Memory B cell (primary cell): ENCODE measurements around the gene NKAIN2.
"Not testable (repeated sequence)": the region's sequence is repeated elsewhere in the genome, so short reads cannot be mapped to it uniquely, and the experiment has no call there.

ENCODE experiments used
- ATAC-seq: fragments of 150-1000 bp; cut with Tn5 transposase; 2 replicates; pipeline ENCODE4 v1.10.0; 2021; ENCODE audit warnings: low read depth, mild to moderate bottlenecking, moderate library complexity
- DNase-seq, 2 donors: peaks; one replicate each; pipeline ENCODE4 v3.0.0; 2022; ENCODE audit warnings: low spot score in 2 of 2
- H3K27ac Mint-ChIP-seq: one replicate; pipeline ENCODE4 v1.8.0; 2022; ENCODE audit warnings: mild to moderate bottlenecking, moderate library complexity, mixed read lengths
- H3K27me3 Mint-ChIP-seq: one replicate; pipeline ENCODE4 v1.8.0; 2022; ENCODE audit warnings: mixed read lengths
- H3K36me3 Mint-ChIP-seq: one replicate; pipeline ENCODE4 v1.8.0; 2022; ENCODE audit warnings: mild to moderate bottlenecking, mixed read lengths
- H3K4me1 Mint-ChIP-seq: one replicate; pipeline ENCODE4 v1.8.0; 2022; ENCODE audit warnings: mixed read lengths
- H3K4me3 Mint-ChIP-seq: one replicate; pipeline ENCODE4 v1.8.0; 2022; ENCODE audit warnings: mild to moderate bottlenecking, moderate library complexity, mixed read lengths
- H3K9me3 Mint-ChIP-seq: one replicate; pipeline ENCODE4 v1.8.0; 2022; ENCODE audit warnings: mixed read lengths

The NKAIN2 gene

GRCh38 chr6:124119596-124119995 is 315.9 kb downstream of the NKAIN2 start:
- no peak for ATAC-seq
- H3K27ac Mint-ChIP-seq, result no peak overlapping the region
- H3K9me3 Mint-ChIP-seq, result no peaks in the 10 kb centered on the region
- no peaks in the 10 kb centered on the region for H3K27me3 Mint-ChIP-seq
- H3K4me3 Mint-ChIP-seq, result no peak overlapping the region
- no peak for DNase-seq
- no peaks in the 10 kb centered on the region for H3K36me3 Mint-ChIP-seq
- no peaks in the 10 kb centered on the region for H3K4me1 Mint-ChIP-seq

GRCh38 chr6:124123617-124124209 is 320.0 kb downstream of the NKAIN2 start:
- Mint-ChIP-seq H3K4me1 (no peaks in the 10 kb centered on the region), H3K27ac (no peak overlapping the region), H3K9me3 (peaks cover 7% of the 10 kb centered on the region), H3K4me3 (no peak overlapping the region), H3K27me3 (no peaks in the 10 kb centered on the region), H3K36me3 (no peaks in the 10 kb centered on the region)
- ATAC-seq (no peak), DNase-seq (no peak)

- Mint-ChIP-seq H3K27ac (no peak overlapping the region), H3K4me1 (no peaks in the 10 kb centered on the region), H3K36me3 (no peaks in the 10 kb centered on the region), H3K9me3 (peaks cover 7% of the 10 kb centered on the region), H3K4me3 (no peak overlapping the region), H3K27me3 (no peaks in the 10 kb centered on the region)
- DNase-seq (no peak), ATAC-seq (no peak)
Measured at GRCh38 chr6:124131259-124131658, 327.6 kb downstream of the NKAIN2 start.

- ATAC-seq (no peak), DNase-seq (no peak)
- H3K4me1 Mint-ChIP-seq, result no peaks in the 10 kb centered on the region
- no peaks in the 10 kb centered on the region for H3K36me3 Mint-ChIP-seq
- no peaks in the 10 kb centered on the region for H3K27me3 Mint-ChIP-seq
- H3K9me3 Mint-ChIP-seq, result peaks cover 7% of the 10 kb centered on the region
- no peak overlapping the region for H3K4me3 Mint-ChIP-seq
- no peak overlapping the region for H3K27ac Mint-ChIP-seq
Measured at GRCh38 chr6:124131779-124132178, 328.1 kb downstream of the NKAIN2 start.

GRCh38 chr6:124132256-124132655 is 328.6 kb downstream of the NKAIN2 start:
- DNase-seq (no peak), ATAC-seq (no peak)
- no peak overlapping the region for H3K27ac Mint-ChIP-seq
- H3K4me1 Mint-ChIP-seq, result no peaks in the 10 kb centered on the region
- no peak overlapping the region for H3K4me3 Mint-ChIP-seq
- peaks cover 7% of the 10 kb centered on the region for H3K9me3 Mint-ChIP-seq
- no peaks in the 10 kb centered on the region for H3K27me3 Mint-ChIP-seq
- H3K36me3 Mint-ChIP-seq, result no peaks in the 10 kb centered on the region

GRCh38 chr6:124142852-124143251 is 339.2 kb downstream of the NKAIN2 start:
- Mint-ChIP-seq H3K4me1 (no peaks in the 10 kb centered on the region), H3K36me3 (no peaks in the 10 kb centered on the region), H3K27me3 (no peaks in the 10 kb centered on the region), H3K27ac (no peak overlapping the region), H3K4me3 (no peak overlapping the region), H3K9me3 (peaks cover 3% of the 10 kb centered on the region)
- ATAC-seq (no peak), DNase-seq (no peak)

GRCh38 chr6:124143435-124143834 is 339.8 kb downstream of the NKAIN2 start:
- Mint-ChIP-seq H3K36me3 (no peaks in the 10 kb centered on the region), H3K4me1 (no peaks in the 10 kb centered on the region), H3K27me3 (no peaks in the 10 kb centered on the region), H3K4me3 (no peak overlapping the region), H3K9me3 (peaks cover 3% of the 10 kb centered on the region), H3K27ac (no peak overlapping the region)
- no peak for DNase-seq
- ATAC-seq, result no peak

- ATAC-seq (no peak), DNase-seq (no peak)
- H3K9me3 Mint-ChIP-seq, result peaks cover 3% of the 10 kb centered on the region
- no peaks in the 10 kb centered on the region for H3K4me1 Mint-ChIP-seq
- no peak overlapping the region for H3K27ac Mint-ChIP-seq
- no peaks in the 10 kb centered on the region for H3K27me3 Mint-ChIP-seq
- no peak overlapping the region for H3K4me3 Mint-ChIP-seq
- no peaks in the 10 kb centered on the region for H3K36me3 Mint-ChIP-seq
Measured at GRCh38 chr6:124147621-124148020, 344.0 kb downstream of the NKAIN2 start.

- H3K9me3 Mint-ChIP-seq, result peaks cover 5% of the 10 kb centered on the region
Measured at GRCh38 chr6:124148236-124148957, 344.7 kb downstream of the NKAIN2 start.

GRCh38 chr6:124149646-124150045 is 346.0 kb downstream of the NKAIN2 start:
- DNase-seq (no peak), ATAC-seq (no peak)
- Mint-ChIP-seq H3K27ac (no peak overlapping the region), H3K4me3 (no peak overlapping the region), H3K9me3 (peaks cover 5% of the 10 kb centered on the region), H3K4me1 (no peaks in the 10 kb centered on the region), H3K36me3 (no peaks in the 10 kb centered on the region), H3K27me3 (no peaks in the 10 kb centered on the region)

More at GRCh38 chr6:124148236-124148957, 344.7 kb downstream of the NKAIN2 start:
- H3K4me3 Mint-ChIP-seq, result no peak overlapping the region
- DNase-seq (no peak), ATAC-seq (no peak)
- H3K36me3 Mint-ChIP-seq, result no peaks in the 10 kb centered on the region
- no peaks in the 10 kb centered on the region for H3K27me3 Mint-ChIP-seq
- no peak overlapping the region for H3K27ac Mint-ChIP-seq
- H3K4me1 Mint-ChIP-seq, result no peaks in the 10 kb centered on the region

GRCh38 chr6:124158024-124158423 is 354.4 kb downstream of the NKAIN2 start:
- no peaks in the 10 kb centered on the region for H3K27me3 Mint-ChIP-seq
- no peaks in the 10 kb centered on the region for H3K36me3 Mint-ChIP-seq
- H3K27ac Mint-ChIP-seq, result no peak overlapping the region
- ATAC-seq, result no peak
- no peak overlapping the region for H3K4me3 Mint-ChIP-seq
- H3K9me3 Mint-ChIP-seq, result peaks cover 2% of the 10 kb centered on the region
- no peaks in the 10 kb centered on the region for H3K4me1 Mint-ChIP-seq
- no peak for DNase-seq

- DNase-seq (no peak), ATAC-seq (no peak)
- no peaks in the 10 kb centered on the region for H3K27me3 Mint-ChIP-seq
- H3K4me3 Mint-ChIP-seq, result no peak overlapping the region
- H3K36me3 Mint-ChIP-seq, result no peaks in the 10 kb centered on the region
- H3K27ac Mint-ChIP-seq, result no peak overlapping the region
- H3K4me1 Mint-ChIP-seq, result no peaks in the 10 kb centered on the region
- no peaks in the 10 kb centered on the region for H3K9me3 Mint-ChIP-seq
Measured at GRCh38 chr6:124163676-124164075, 360.0 kb downstream of the NKAIN2 start.

- Mint-ChIP-seq H3K27me3 (no peaks in the 10 kb centered on the region), H3K4me1 (no peaks in the 10 kb centered on the region), H3K27ac (no peak overlapping the region), H3K4me3 (no peak overlapping the region), H3K9me3 (no peaks in the 10 kb centered on the region), H3K36me3 (no peaks in the 10 kb centered on the region)
- ATAC-seq, result no peak
- DNase-seq, result no peak
Measured at GRCh38 chr6:124164343-124164742, 360.7 kb downstream of the NKAIN2 start.

GRCh38 chr6:124167249-124167648 is 363.6 kb downstream of the NKAIN2 start:
- H3K27me3 Mint-ChIP-seq, H3K4me3 Mint-ChIP-seq, DNase-seq, ATAC-seq, H3K9me3 Mint-ChIP-seq, H3K4me1 Mint-ChIP-seq, H3K27ac Mint-ChIP-seq, H3K36me3 Mint-ChIP-seq: not testable (repeated sequence)

- DNase-seq (no peak), ATAC-seq (no peak)
- Mint-ChIP-seq H3K4me1 (no peaks in the 10 kb centered on the region), H3K4me3 (no peak overlapping the region), H3K36me3 (no peaks in the 10 kb centered on the region), H3K9me3 (peaks cover 5% of the 10 kb centered on the region), H3K27me3 (no peaks in the 10 kb centered on the region), H3K27ac (no peak overlapping the region)
Measured at GRCh38 chr6:124190256-124190655, 386.6 kb downstream of the NKAIN2 start.
